Hepatocyte (in vitro differentiated cells): Measurements from ENCODE around the gene NBAS. TPM values are rescaled to one million over a fixed set of nuclear protein-coding genes. Genes with fewer than 3 reads are reported as not detected.

Experiments used
- DNase-seq: peaks from one replicate; pipeline ENCODE4 v3.0.0-alpha.2; 2016; ENCODE audit warnings: low spot score
- H2AFZ ChIP-seq: fragments of 200-600 bp; sonication (generic); 2 replicates; pipeline ENCODE4 v1.6.0; 2016; ENCODE audit warnings: antibody characterized with exemption, mild to moderate bottlenecking
- H3K27ac ChIP-seq: fragments of 200-600 bp; sonication (generic); 2 replicates; pipeline ENCODE4 v1.5.1; 2016; ENCODE audit warnings: mild to moderate bottlenecking
- H3K27me3 ChIP-seq: fragments of 200-600 bp; sonication (generic); 2 replicates; pipeline ENCODE4 v1.6.1; 2016
- H3K36me3 ChIP-seq: fragments of 200-600 bp; sonication (generic); replicated peaks from 2 replicates; pipeline ENCODE4 v1.5.1; 2016; ENCODE audit warnings: low read depth; ENCODE audit not compliant: insufficient read depth
- H3K4me1 ChIP-seq: fragments of 200-600 bp; sonication (generic); 2 replicates; pipeline ENCODE4 v1.5.1; 2016; ENCODE audit warnings: mild to moderate bottlenecking, moderate library complexity; ENCODE audit not compliant: insufficient read depth
- H3K4me2 ChIP-seq: fragments of 200-600 bp; sonication (generic); 2 replicates; pipeline ENCODE4 v1.6.0; 2016
- H3K4me3 ChIP-seq: fragments of 200-600 bp; sonication (generic); 2 replicates; pipeline ENCODE4 v1.5.1; 2016; ENCODE audit warnings: mild to moderate bottlenecking
- H3K79me2 ChIP-seq: fragments of 200-600 bp; sonication (generic); 2 replicates; pipeline ENCODE4 v1.6.0; 2017; ENCODE audit warnings: mild to moderate bottlenecking
- H3K9me2 ChIP-seq: fragments of 200-600 bp; sonication (generic); replicated peaks from 2 replicates; pipeline ENCODE4 v1.6.0; 2017; ENCODE audit warnings: mild to moderate bottlenecking; ENCODE audit not compliant: insufficient read depth
- H3K9me3 ChIP-seq: fragments of 200-600 bp; sonication (generic); 2 replicates; pipeline ENCODE4 v1.5.1; 2016; ENCODE audit warnings: low read depth, mild to moderate bottlenecking
- H4K20me1 ChIP-seq: fragments of 200-600 bp; sonication (generic); 2 replicates; pipeline ENCODE4 v1.6.0; 2016; ENCODE audit warnings: mild to moderate bottlenecking; ENCODE audit not compliant: insufficient read depth, poor library complexity, severe bottlenecking
- EZH2 ChIP-seq: fragments of 200-600 bp; sonication (generic); IDR thresholded peaks from 2 replicates; pipeline ENCODE4 v1.6.1; 2016; ENCODE audit warnings: antibody characterized with exemption, mild to moderate bottlenecking, borderline replicate concordance
- EZH2phosphoT487 ChIP-seq: fragments of 200-600 bp; sonication (generic); IDR thresholded peaks from one replicate; pipeline ENCODE4 v1.6.1; 2018; ENCODE audit warnings: antibody characterized with exemption, mild to moderate bottlenecking, low read depth, moderate library complexity; ENCODE audit not compliant: unreplicated experiment, severe bottlenecking
- WGBS: methylation state at CpG from one replicate; pipeline ENCODE4 v1.1.6; 2016; ENCODE audit warnings: low lambda C conversion rate; ENCODE audit errors: missing lambda C conversion rate; 5-methylcytosine and 5-hydroxymethylcytosine counted together
- polyA plus RNA-seq: library from polyadenylated mRNA; unstranded; fragments of >200 nt; fragmentation: Nextera tagmentation; extraction: Ambion mirVana; gene quantifications from 2 replicates; pipeline ENCODE4 v1.2.1, GENCODE V29; 2016
- total RNA-seq: library from RNA; depleted of rRNA; stranded (reverse); fragments of >200 nt; gene quantifications from 2 replicates; pipeline ENCODE4 v1.2.3, GENCODE V29; 2014
- TF ChIP-seq, protein P1 (sequence below): fragments of 200-600 bp; sonication (generic); IDR thresholded peaks from 2 replicates; pipeline ENCODE4 v1.5.1; 2016; ENCODE audit warnings: antibody characterized with exemption, mild to moderate bottlenecking; ENCODE audit not compliant: poor library complexity

NBAS gene
- total and polyA plus RNA-seq, 2 experiments from 2014 or later: 20.8 to 47.2 TPM

GRCh38 chr2:15170070-15170775 lies 390.9 kb downstream of the NBAS start:
- H3K27me3 ChIP-seq: no peaks in the 10 kb centered on the region
- no peaks in the 10 kb centered on the region for H3K9me2 ChIP-seq
- WGBS: 47% methylated on average over 11 of the region's 11 CpGs
- no peak for TF ChIP-seq EZH2phosphoT487
- TF ChIP-seq EZH2: no peak
- H3K4me2 ChIP-seq: peak overlapping the region; percentile 33
- H3K79me2 ChIP-seq: no peaks in the 10 kb centered on the region
- peaks cover 27% of the 10 kb centered on the region for H3K4me1 ChIP-seq
- peak overlapping the region; percentile 72 for H3K27ac ChIP-seq
- H2AFZ ChIP-seq: no peak overlapping the region
- H3K9me3 ChIP-seq: no peaks in the 10 kb centered on the region
- DNase-seq: no peak
- H3K36me3 ChIP-seq: no peaks in the 10 kb centered on the region
- no peak overlapping the region for H3K4me3 ChIP-seq
- no peaks in the 10 kb centered on the region for H4K20me1 ChIP-seq

GRCh38 chr2:15169326-15170069 lies 391.6 kb downstream of the NBAS start:
- peak overlapping the region; percentile 91 for H3K27ac ChIP-seq
- TF ChIP-seq EZH2phosphoT487: no peak
- TF ChIP-seq EZH2: no peak
- TF ChIP-seq, protein P1, sequence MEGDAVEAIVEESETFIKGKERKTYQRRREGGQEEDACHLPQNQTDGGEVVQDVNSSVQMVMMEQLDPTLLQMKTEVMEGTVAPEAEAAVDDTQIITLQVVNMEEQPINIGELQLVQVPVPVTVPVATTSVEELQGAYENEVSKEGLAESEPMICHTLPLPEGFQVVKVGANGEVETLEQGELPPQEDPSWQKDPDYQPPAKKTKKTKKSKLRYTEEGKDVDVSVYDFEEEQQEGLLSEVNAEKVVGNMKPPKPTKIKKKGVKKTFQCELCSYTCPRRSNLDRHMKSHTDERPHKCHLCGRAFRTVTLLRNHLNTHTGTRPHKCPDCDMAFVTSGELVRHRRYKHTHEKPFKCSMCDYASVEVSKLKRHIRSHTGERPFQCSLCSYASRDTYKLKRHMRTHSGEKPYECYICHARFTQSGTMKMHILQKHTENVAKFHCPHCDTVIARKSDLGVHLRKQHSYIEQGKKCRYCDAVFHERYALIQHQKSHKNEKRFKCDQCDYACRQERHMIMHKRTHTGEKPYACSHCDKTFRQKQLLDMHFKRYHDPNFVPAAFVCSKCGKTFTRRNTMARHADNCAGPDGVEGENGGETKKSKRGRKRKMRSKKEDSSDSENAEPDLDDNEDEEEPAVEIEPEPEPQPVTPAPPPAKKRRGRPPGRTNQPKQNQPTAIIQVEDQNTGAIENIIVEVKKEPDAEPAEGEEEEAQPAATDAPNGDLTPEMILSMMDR: no peak
- 69% methylated on average over 9 of the region's 9 CpGs for WGBS
- no peaks in the 10 kb centered on the region for H3K9me2 ChIP-seq
- no peaks in the 10 kb centered on the region for H3K27me3 ChIP-seq
- DNase-seq: peak; percentile 78
- no peaks in the 10 kb centered on the region for H3K9me3 ChIP-seq
- no peak overlapping the region for H3K4me3 ChIP-seq
- H2AFZ ChIP-seq: no peak overlapping the region
- H3K36me3 ChIP-seq: no peaks in the 10 kb centered on the region
- no peaks in the 10 kb centered on the region for H4K20me1 ChIP-seq
- peaks cover 27% of the 10 kb centered on the region for H3K4me1 ChIP-seq
- no peaks in the 10 kb centered on the region for H3K79me2 ChIP-seq
- H3K4me2 ChIP-seq: peak overlapping the region; percentile 33

GRCh38 chr2:15168116-15168515 lies 393.0 kb downstream of the NBAS start:
- TF ChIP-seq EZH2 (no peak), EZH2phosphoT487 (no peak)
- TF ChIP-seq, protein P1: no peak
- Histone ChIP-seq H3K4me2 (no peak overlapping the region), H2AFZ (no peak overlapping the region), H3K4me1 (peaks cover 25% of the 10 kb centered on the region), H3K9me3 (no peaks in the 10 kb centered on the region), H3K79me2 (no peaks in the 10 kb centered on the region), H3K4me3 (no peak overlapping the region), H3K27me3 (no peaks in the 10 kb centered on the region), H3K27ac (no peak overlapping the region), H3K36me3 (no peaks in the 10 kb centered on the region), H4K20me1 (no peaks in the 10 kb centered on the region), H3K9me2 (no peaks in the 10 kb centered on the region)
- WGBS: 92% methylated on average over 6 of the region's 6 CpGs
- DNase-seq: no peak

DNA sequence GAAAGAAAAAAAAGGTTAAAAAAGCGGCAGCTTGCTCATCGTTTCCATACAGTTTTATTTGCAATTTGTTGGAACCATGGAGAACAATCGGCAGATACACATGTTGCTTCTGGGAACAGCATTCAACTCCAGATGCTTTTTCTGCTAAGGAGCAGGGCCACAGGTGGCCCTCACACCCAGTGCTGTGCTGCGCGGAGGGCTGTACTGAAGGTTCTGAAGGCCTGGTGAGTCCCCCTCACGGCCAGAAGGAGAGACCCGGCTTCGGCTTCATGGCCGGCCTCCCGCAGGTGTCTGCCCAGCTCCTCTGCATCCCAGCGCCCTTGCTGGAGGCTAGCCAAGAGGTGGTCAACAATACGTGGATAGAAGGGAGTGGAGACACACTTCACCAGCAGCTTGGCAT lies 394.3 kb downstream of the NBAS start:
- Histone ChIP-seq H3K36me3 (no peaks in the 10 kb centered on the region), H4K20me1 (no peaks in the 10 kb centered on the region), H2AFZ (no peak overlapping the region), H3K27me3 (no peaks in the 10 kb centered on the region), H3K79me2 (no peaks in the 10 kb centered on the region), H3K4me3 (no peak overlapping the region), H3K4me1 (peaks cover 18% of the 10 kb centered on the region), H3K9me2 (no peaks in the 10 kb centered on the region), H3K9me3 (no peaks in the 10 kb centered on the region), H3K4me2 (no peak overlapping the region), H3K27ac (no peak overlapping the region)
- no peak for TF ChIP-seq EZH2
- TF ChIP-seq, protein P1: no peak
- no peak for TF ChIP-seq EZH2phosphoT487
- DNase-seq: no peak
- 96% methylated on average over 12 of the region's 12 CpGs for WGBS
